ENCODE data around the gene CUL7.

CUL7 gene

GRCh38 chr6:43062818-43063217, 9.2 kb upstream of the CUL7 start:
- peaks cover 19% of the 10 kb centered on the region for H3K4me1 ChIP-seq (ENCODE audit: insufficient read depth, low read length, severe bottlenecking)
- H3K36me3 ChIP-seq (ENCODE audit: insufficient read depth, low read length): peaks cover 1% of the 10 kb centered on the region; the same call in 1 of the 2 replicates
- peaks cover 12% of the 10 kb centered on the region for H3K79me2 ChIP-seq (ENCODE audit: insufficient read depth, low read length)
- TF ChIP-seq EZH2 (IDR thresholded peaks at IDR 0.05; ENCODE audit: borderline replicate concordance, low read length) (no peak), CTCF (IDR thresholded peaks at IDR 0.05; ENCODE audit: low read length) (no peak)
- no peaks in the 10 kb centered on the region for H3K9me3 ChIP-seq (ENCODE audit: low read length)
- H3K9ac ChIP-seq (ENCODE audit: low read length): no peak overlapping the region
- H3F3A ChIP-seq (ENCODE audit: insufficient read depth, low read length): no peaks in the 10 kb centered on the region
- H2AFZ ChIP-seq (ENCODE audit: low read length): no peak overlapping the region
- H3K4me2 ChIP-seq (ENCODE audit: low read length): no peak overlapping the region
- no peaks in the 10 kb centered on the region for H4K20me1 ChIP-seq (ENCODE audit: insufficient read depth, low read length)
- H3K27me3 ChIP-seq (ENCODE audit: insufficient read depth, low read length): no peaks in the 10 kb centered on the region
- H3K4me3 ChIP-seq (ENCODE audit: low read depth, low read length, poor library complexity, severe bottlenecking): no peak overlapping the region
- no peak overlapping the region for H3K27ac ChIP-seq (ENCODE audit: low read depth, low read length, poor library complexity, severe bottlenecking)
- H3K9me2 ChIP-seq (ENCODE audit: low read depth, low read length): no peaks in the 10 kb centered on the region

DNA sequence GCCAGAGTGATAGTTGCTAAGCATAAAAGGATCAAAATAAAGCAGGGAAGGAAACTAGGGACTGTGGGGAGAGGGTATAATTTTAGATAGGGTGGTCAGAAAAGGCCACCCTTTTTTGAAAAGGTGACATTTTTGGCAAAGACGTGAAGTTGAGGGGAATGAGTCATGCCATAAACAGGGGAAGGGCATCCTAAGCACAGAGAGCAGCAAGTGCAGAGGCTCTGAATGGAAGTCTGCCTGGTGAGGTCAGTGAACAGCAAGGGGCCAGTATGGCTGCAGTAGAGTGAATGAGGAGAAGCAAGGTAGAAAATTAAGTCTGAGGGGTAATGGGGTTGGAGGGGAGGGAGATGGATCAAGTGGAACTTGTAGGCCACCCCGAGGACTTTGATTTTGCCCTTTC, 8.2 kb upstream of the CUL7 start:
- H3K36me3 ChIP-seq (ENCODE audit: insufficient read depth, low read length): peaks cover 5% of the 10 kb centered on the region; the same call in 1 of the 2 replicates
- TF ChIP-seq CTCF (IDR thresholded peaks at IDR 0.05; ENCODE audit: low read length): no peak
- TF ChIP-seq EZH2 (IDR thresholded peaks at IDR 0.05; ENCODE audit: borderline replicate concordance, low read length): no peak
- peaks cover 12% of the 10 kb centered on the region for H3K79me2 ChIP-seq (ENCODE audit: insufficient read depth, low read length)

DNA sequence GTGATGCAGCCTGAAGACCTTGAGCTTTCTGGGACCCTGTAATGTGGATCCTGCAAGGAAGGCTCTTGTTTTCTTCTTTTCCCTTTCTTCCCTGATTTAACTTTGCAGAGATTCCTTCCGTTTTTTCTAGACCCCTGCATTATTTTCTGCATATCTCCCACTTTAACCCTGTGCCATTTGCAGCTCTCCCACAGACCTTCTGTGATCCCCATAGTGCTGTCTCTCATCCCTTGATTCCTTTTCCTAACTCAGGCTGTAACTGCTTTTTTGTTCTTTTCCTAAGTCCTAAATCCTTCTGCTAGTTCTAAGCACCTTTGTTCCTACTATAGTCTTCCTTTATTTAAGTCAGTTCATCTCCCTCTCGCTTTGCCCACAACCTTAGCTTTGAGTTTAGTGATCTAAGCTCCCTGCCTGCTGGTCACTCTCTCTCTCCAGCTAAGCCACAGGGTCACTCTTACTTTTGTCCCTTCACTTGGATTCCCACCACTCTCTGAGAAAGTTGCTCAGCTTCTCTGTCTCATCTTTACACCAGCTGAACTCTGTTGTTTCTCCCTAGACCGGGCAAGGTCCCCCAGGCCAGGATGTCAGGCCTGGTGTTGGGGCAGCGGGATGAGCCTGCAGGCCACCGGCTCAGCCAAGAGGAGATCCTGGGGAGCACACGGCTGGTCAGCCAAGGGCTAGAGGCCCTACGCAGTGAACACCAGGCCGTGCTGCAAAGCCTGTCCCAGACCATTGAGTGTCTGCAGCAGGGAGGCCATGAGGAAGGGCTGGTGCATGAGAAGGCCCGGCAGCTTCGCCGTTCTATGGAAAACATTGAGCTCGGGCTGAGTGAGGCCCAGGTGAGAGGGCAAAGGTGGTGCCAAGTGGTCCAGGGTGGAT, 7.3 kb upstream of the CUL7 start:
- Histone ChIP-seq H3K4me3 (ENCODE audit: low read depth, low read length, poor library complexity, severe bottlenecking) (peak overlapping the region; percentile 96), H3K9ac (ENCODE audit: low read length) (peak overlapping the region; percentile 97; the same call in 1 of the 2 replicates), H3K4me1 (ENCODE audit: insufficient read depth, low read length, severe bottlenecking) (peaks cover 20% of the 10 kb centered on the region), H3K79me2 (ENCODE audit: insufficient read depth, low read length) (peaks cover 12% of the 10 kb centered on the region), H3K4me2 (ENCODE audit: low read length) (peak overlapping the region; percentile 100; the same call in 1 of the 2 replicates), H3K9me2 (ENCODE audit: low read depth, low read length) (no peaks in the 10 kb centered on the region), H4K20me1 (ENCODE audit: insufficient read depth, low read length) (no peaks in the 10 kb centered on the region), H3K9me3 (ENCODE audit: low read length) (no peaks in the 10 kb centered on the region), H3K27ac (ENCODE audit: low read depth, low read length, poor library complexity, severe bottlenecking) (no peak overlapping the region), H3K27me3 (ENCODE audit: insufficient read depth, low read length) (no peaks in the 10 kb centered on the region), H3K36me3 (ENCODE audit: insufficient read depth, low read length) (peaks cover 8% of the 10 kb centered on the region; the same call in 1 of the 2 replicates), H3F3A (ENCODE audit: insufficient read depth, low read length) (no peaks in the 10 kb centered on the region), H2AFZ (ENCODE audit: low read length) (no peak overlapping the region)
- TF ChIP-seq EZH2 (IDR thresholded peaks at IDR 0.05; ENCODE audit: borderline replicate concordance, low read length) (no peak), CTCF (IDR thresholded peaks at IDR 0.05; ENCODE audit: low read length) (no peak)

More for the DNA sequence above, 8.2 kb upstream of the CUL7 start:
- Histone ChIP-seq H3K27me3 (ENCODE audit: insufficient read depth, low read length) (no peaks in the 10 kb centered on the region), H3K4me2 (ENCODE audit: low read length) (no peak overlapping the region), H3K9me2 (ENCODE audit: low read depth, low read length) (no peaks in the 10 kb centered on the region), H3K9me3 (ENCODE audit: low read length) (no peaks in the 10 kb centered on the region), H3K27ac (ENCODE audit: low read depth, low read length, poor library complexity, severe bottlenecking) (no peak overlapping the region), H3K4me3 (ENCODE audit: low read depth, low read length, poor library complexity, severe bottlenecking) (no peak overlapping the region), H4K20me1 (ENCODE audit: insufficient read depth, low read length) (no peaks in the 10 kb centered on the region), H2AFZ (ENCODE audit: low read length) (no peak overlapping the region), H3F3A (ENCODE audit: insufficient read depth, low read length) (no peaks in the 10 kb centered on the region), H3K4me1 (ENCODE audit: insufficient read depth, low read length, severe bottlenecking) (peaks cover 20% of the 10 kb centered on the region), H3K9ac (ENCODE audit: low read length) (no peak overlapping the region)

Data from OCI-LY1 (cell line).